ENCODE data around the gene ACTL8.

DNA sequence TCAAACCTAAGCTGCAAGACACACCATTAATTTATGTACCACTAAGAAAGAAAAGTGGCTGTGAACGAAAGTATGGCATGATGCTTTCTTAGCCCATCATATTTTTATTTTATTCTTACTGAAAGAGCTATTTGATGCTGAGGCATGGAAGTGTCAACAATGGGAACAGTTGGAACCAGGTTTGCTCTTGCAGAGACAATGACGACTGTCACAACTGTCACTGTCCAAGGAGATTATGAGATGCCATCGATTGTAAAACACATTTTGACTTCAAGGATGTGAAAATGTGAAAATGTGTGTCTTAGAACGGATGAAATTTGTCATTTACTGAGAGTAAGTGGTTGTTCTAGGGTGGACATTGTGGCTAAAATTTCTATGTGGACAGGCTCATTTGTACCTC is 2.8 kb upstream of the ACTL8 start:
- TF ChIP-seq FOXA1 (IDR thresholded peaks at IDR 0.05) (no peak), ELF4 (IDR thresholded peaks at IDR 0.05) (no peak), BHLHE40 (IDR thresholded peaks at IDR 0.05; ENCODE audit: borderline replicate concordance) (no peak), LEF1 (IDR thresholded peaks at IDR 0.05; ENCODE audit: borderline replicate concordance) (no peak), SP1 (IDR thresholded peaks at IDR 0.05) (no peak), FOXM1 (IDR thresholded peaks at IDR 0.05; ENCODE audit: borderline replicate concordance) (no peak), HDGF (IDR thresholded peaks at IDR 0.05; ENCODE audit: borderline replicate concordance) (no peak), ZNF384 (IDR thresholded peaks at IDR 0.05) (no peak), FOXK2 (IDR thresholded peaks at IDR 0.05) (no peak)
- TF ChIP-seq, protein P1, sequence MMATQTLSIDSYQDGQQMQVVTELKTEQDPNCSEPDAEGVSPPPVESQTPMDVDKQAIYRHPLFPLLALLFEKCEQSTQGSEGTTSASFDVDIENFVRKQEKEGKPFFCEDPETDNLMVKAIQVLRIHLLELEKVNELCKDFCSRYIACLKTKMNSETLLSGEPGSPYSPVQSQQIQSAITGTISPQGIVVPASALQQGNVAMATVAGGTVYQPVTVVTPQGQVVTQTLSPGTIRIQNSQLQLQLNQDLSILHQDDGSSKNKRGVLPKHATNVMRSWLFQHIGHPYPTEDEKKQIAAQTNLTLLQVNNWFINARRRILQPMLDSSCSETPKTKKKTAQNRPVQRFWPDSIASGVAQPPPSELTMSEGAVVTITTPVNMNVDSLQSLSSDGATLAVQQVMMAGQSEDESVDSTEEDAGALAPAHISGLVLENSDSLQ (IDR thresholded peaks at IDR 0.05) = no peak

Measured in HEK293T (cell line).